NCI-H2196 (cell line): ENCODE measurements around the gene HEXD.
"Not testable (repeated sequence)": the region's sequence is repeated elsewhere in the genome, so short reads cannot be mapped to it uniquely, and the experiment has no call there.

Experiments used
- DNase-seq: peaks from one replicate; lab custom pipeline; 2025; ENCODE audit not compliant: unreplicated experiment; lab: John Stamatoyannopoulos, UW

The HEXD gene

DNA sequence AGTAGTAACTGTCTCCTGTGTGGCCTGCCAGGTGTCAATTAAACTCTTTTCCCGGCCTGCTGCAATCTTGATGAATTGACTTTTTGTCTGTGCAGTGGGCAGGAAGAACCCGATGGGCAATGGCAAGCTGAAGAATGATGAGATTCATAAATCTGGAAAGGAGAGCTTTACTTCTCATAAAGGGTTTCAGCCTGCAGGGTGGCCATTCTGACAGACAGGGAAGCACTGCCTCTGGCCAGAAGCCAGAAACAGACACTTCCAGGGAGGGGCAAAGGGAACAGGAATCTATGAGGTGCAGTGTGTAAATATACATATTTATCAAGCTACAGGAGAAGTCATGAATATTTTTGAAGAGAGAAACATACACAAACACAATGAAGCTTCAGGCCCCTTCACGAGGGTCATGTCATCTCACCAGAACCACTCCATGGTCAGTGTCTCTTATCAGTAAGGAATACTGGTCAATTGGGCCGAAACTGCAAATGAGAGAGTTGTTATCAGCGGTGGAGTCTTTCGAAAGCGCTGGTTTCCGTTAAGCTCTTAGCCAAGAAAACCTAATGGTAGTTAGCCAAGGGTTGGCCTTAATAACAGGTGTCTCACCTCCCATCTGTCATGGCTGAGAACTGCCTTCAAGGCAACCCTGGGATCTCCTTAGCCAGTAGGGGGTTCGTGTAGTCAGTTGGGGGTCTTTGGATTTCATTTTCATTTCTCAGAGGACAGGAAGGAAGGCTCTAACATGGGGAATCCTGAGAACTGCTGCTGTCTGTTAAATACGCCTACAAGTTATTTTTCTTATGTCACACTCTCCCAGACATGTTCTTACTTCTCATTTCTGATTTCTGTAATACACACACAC, 39.2 kb downstream of the HEXD start:
- peak; percentile 45 for DNase-seq

DNA sequence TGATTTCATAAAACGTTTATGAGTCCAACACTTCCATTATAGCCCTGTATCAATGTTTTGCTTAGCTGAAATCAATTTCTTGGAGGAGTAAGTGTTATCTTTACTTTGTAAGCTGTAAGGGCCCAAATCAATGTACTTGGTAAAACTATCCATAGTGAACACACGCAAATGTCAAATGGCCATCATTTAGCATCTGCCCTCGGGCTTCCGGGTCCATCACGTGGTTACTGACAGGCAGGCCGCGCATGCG, 39.7 kb downstream of the HEXD start:
- no peak for DNase-seq

DNA sequence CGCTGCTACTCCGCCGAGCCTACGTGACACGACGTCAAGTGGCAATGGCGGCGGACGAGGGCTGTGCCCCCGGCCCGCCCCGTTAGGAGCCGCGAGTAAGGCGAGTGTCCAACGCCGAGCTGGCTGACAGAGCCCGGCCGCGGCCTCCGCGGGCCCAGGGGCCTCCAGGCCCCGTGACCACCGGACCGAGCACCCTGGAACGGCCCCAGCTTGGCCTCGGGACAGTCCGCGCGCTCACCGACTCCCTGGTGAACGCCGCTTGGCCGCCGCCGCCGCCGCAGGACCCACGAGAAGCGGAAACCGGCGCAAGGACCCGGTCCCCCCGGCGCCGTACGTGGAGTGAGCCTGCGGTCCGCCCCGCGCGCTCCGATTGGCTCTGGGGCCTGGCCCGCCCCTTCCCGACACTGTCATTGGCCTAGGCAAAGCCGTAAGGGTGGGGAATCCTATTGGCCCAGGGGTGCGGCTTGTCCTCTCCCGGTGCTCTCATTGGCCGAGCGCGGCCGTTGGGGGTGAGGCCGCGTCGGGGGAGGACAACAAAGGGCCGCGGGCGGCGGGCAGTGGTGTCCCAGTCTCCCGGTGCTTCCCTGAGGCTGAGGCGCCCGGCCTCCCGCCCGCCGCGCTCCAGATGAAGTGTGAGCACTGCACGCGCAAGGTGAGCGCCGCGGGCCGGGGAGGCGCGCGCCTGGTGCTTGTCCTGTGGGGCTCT, 40.2 kb downstream of the HEXD start, which contains the start of gene NARF:
Gene NARF (plus strand): TSS at position 563 of the 706 bp plus-strand sequence. CDS start 63 bp downstream, at position 626.
- DNase-seq: peak; percentile 100

DNA sequence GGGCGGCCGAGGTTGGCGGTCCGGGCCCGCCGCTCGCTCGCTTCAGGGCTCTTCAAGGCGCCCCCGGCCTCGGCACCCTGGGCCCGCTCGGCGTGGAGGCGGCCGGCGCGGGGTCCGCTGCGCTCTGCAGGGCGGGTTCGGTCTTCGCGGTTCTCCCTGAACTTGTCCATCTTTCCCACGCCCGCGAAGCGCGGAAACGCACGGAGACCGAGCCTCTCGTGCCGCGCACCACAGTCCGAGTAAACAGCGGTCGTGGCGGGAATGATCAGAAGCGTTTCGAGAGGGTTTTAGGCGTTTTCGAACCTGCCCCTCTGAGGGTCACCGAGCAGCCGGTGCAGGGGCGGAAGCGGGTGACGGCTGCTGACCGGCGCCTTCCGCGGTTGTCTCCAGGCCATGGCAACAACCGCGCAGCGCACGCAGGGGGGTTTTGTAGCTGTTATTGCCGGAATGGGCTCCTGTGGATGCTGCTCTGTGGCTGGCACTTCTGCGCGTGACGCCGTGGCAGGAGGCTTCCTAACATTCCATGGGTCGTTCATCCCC, 40.8 kb downstream of the HEXD start:
- no peak for DNase-seq

DNA sequence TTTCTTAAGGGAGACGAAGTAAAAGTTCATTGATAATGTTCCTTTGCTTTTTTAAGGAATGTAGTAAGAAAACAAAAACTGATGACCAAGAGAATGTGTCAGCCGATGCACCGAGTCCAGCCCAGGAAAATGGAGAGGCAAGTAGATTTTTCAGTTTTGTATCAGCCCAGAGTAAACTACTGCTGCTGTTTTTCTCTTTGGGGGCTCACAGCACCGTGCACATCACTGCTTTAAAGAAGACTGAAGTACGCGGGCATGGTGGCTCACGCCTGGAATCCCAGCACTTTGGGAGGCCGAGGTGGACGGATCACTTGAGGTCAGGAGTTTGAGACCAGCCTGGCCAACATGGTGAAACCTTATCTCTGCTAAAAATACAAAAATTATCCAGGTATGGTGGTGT, 41.8 kb downstream of the HEXD start:
- not testable (repeated sequence) for DNase-seq

DNA sequence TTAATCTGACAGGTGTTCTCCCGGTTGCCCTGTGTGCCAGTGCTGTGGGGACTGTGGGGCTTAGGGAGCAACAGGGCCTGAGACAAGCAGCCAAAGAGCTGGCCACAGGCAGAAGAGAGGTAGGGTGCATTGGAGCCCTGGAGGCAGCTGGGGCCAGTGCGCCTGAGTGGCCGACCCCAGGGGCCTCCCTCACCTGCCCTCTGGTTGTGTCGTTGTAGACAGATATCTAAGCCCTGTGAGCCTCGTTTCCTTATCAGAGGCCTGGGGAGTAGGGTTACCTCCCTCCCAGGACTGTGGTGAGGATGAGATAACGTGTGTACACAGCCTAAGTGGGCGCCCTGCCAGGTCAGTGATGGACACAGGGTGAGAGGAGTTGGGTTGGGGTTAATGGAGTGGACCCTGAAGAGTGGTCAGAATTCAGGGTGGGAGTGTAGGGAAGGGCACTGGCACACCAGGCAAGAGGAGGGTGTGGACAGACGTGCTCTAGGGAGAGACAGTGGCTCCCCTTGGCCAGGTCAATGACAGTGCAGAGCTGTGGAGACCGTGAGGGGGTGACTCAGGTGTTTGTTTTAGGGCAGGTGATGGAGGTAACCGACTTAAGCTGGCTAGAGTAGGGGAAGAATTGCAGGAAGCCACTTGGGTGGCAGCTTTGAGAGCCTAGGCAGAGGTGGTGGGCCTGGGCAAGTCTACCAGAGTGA, 43.8 kb downstream of the HEXD start:
- DNase-seq: peak; percentile 99

DNA sequence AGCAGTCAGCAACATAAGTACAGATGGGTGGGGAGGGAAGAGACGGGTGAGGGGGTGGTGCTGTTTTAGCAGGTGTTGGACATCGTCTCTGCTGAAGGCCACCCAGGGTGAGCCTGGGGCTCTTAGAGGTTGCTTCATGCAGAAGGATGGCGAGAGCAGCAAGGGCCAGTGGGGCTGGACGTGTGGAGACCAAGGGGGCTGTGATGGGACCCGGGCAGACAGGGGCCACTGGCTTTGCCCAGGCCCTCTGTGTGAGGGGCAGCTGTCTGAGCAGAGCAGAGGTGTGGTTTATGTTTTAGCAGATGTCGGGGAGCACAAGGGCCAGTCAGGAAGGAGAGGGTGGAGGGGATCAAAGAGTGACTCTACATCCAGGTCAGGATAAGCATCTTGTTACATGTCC, 45.2 kb downstream of the HEXD start:
- DNase-seq: no peak

DNA sequence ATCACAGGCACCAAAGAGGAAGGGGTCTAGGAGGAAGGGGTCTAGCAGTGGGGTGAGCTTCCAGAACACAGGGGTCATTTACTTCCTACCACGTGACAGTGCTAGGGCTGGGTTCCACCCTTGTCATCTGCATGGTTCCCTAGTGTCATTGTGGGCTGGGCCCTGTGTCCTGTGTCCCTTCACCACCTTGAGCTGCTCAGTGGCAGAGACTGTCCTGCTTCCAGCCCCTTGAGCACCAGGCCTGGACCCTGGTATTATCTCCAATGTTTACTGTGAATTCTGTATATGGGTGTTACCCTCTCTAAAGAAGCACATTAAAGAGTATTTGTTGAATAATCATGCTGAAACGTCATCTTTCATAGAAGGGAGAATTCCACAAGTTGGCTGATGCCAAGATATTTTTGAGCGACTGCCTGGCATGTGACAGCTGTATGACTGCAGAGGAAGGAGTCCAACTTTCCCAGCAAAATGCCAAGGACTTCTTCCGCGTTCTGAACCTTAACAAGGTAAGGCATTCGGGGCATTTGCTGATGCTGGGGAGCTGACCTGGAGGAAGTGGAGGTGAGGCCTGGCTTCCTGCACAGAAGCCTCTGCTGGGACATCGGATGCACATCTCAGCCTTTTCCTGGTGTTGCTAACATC, 45.9 kb downstream of the HEXD start:
- DNase-seq: no peak

DNA sequence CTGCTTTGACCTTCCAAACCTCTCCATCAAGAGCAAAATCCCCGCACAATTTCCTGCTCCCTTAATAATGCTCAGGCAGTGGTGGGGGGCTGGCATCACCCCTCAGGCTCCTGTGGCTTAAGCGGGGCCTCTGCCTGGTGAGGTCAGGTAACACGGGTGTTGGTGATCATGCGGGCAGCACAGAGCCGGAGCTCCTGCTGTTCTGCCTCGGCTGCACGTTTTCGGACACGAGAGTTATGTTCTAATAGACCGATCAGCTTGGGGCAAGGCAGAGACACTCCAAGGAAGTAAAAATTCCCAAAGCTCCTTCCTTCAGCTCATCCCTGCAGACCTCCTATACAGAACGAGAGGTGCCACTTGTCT, 46.4 kb downstream of the HEXD start:
- no peak for DNase-seq

DNA sequence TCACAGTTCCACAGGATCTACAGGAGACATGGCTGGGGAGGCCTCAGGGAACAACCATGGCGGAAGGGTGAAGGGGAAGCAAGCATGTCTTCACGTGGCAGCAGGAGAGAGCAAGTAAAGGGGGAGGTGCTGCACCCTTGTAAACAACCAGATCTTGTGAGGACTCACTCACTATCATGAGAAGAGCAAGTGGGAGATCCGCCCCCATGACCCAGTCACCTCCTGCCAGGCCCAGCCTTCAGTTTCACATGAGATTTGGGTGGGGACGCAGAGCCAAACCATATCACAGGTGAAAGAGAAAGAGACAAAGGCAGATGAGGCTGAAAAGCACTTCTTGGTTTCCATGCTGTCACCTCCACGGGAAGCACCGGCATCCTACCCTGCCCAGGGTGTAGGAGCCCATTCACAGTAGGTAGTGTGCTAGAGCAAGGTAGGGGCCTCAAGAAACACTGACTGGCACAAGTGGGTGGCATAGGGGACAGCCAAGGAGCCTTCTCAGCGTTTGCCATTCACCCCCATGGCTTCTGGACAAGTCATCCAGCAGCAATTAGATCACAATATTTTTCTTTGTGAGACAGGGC, 47.0 kb downstream of the HEXD start:
- no peak for DNase-seq

DNA sequence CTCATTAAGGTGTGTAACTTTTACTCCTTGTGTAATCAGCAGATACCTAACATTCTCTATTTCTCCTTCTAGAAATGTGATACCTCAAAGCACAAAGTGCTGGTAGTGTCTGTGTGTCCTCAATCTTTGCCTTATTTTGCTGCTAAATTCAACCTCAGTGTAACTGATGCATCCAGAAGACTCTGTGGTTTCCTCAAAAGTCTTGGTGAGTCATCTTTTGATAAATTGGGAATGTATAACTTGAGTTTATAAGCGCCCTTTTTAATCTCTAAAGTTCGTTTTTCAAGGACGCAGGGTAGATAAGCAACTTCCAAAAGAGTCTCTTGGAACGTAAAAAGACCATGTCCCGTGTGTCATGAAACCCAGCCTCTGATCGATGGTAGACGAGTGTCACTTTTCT, 50.5 kb downstream of the HEXD start:
- DNase-seq: no peak

DNA sequence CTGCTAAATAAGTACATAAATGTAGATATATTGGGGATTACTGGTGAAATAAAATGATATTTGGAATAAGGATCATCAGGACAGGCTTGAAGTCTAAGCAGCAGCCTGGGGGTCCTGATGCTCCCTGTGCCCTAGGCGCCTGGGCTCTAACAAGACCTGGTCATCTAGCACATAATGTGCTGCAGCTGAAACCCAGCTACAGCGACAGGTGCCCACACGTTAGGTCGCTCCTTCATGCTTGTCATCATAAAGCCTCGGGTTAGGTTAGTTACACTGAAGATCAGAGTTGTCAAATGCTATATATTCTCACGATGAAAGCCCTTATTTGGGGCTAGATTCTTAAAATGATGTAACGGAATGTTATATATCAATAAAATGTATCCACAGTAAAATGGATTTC, 51.9 kb downstream of the HEXD start:
- DNase-seq: no peak

DNA sequence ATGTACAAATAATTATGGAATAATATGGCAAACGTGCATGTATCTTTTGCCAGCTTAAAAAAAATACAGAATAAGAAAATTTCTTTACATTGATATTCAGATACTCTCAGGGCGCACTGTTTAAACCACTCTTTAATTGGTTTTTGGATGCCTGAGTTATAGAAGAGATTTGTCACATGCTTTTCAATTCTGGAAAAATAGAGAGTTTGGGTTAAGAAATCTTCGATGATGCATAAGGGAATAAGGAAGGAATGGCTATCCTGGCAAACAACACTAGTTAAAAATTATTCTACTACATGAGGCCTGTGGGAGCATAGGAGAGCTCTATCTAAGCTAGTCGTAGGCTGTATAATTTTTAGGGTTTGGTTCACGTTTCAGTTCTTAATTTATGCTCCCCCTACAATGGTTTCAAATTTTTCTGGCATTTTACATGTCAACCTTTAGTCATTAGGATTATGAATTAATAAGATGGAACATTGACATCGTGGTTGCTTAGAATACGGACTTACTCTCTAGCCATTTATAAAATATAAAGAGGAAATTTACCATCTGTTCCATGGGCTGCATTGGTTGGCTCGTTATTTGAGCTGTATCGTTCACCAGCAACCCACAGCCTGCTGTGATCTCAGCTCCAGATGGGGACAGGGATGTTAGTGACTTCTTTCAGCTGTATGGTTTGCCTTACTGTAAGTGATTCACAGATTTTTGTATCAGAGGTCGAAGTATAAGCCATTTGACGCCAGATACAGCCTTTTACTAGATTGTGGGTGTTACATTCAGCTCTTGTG, 56.3 kb downstream of the HEXD start:
- DNase-seq: no peak

DNA sequence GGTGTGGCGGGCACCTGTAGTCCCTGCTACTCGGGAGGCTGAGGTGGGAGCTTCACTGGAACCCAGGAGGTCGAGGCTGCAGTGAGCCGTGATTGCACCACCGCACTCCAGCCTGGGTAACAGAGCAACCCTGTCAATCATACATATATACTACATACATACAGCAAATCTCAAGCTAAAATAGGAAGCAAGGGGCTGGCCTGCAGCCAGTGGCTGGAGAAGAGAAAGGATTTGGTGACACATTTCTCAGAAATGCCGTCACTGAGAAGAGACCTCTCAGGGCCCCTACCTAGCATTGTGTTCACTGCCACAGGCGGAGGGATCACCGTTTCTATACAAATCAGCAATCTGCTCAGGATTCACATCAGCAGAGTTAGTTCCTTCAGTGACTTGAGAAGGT, 57.3 kb downstream of the HEXD start:
- no peak for DNase-seq

DNA sequence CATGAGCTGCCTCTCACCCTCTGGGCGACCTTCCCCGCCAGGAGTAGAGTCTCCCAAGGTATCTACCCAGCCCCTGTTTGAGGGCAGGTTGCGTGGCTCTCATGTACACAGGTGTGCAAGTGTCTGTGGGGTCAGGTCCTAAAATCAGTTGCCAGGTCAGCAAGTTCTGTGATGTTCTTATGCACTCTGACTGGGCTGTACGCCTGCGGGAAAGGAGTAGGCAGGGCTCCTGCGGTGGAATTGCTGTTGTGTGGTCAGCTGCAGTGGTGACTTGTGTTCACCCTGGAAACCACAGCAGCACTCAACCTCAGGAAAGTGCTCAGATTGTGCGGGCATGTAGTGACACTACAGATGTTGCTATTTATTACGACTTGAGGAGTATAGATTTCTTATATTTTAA, 59.8 kb downstream of the HEXD start:
- DNase-seq: no peak

DNA sequence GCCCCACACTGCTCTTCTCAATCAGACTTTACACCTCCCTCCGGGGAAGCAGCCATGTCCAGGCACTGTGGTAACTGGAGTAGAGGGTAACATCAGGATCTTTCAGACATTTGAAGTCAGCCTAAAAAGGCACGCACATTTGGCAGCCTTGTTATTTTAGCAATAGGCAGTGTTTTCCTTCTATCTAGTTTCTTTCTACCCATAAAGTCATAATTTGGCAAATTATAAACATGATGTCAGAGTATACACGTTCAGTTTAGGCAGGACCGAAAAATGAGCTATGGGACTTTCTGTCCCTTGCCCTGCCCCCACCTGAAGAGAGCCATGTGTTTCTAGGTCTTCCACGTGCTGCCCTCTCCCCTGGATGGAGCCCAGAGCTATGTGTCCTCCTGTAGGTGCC, 61.5 kb downstream of the HEXD start:
- DNase-seq: no peak

DNA sequence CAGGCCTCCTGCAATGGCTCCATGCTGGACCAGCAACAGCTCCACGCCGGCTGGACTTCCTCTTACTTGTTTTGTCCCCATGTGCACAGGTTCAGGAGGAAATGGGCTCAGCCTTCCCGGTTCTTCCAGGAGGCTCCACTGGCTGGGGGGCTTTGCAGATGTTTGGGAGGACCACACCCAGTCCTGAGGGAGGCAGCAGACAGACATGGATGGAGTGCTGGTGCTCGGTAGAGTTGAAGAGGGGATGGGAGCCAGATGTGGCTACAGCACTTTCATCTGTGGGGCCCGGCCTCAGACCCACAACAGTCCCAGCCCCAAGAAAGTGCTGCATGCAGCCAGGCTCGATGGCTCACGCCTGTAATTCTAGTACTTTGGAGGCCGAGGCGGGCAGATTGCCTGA, 62.2 kb downstream of the HEXD start:
- no peak for DNase-seq

DNA sequence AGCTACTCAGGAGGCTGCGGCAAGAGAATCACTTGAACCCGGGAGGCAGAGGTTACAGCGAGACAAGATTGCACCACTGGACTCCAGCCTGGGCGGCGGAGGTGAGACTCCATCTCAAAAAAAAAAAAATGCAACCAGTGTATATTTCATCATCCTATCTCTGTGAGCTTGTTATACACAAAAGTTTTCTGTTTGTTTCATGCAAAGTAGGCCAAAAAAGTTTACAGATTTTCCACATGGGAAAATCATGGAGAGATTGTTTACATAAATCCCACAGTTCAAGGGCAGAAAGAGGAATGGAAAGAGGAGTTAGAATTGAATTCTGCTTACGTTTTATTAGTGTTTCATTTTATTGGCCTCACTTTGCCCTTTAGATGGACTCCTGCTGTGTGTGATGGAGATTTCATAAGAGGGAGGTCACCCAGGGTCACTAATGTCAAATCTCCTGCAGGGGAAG, 65.1 kb downstream of the HEXD start:
- DNase-seq: no peak

DNA sequence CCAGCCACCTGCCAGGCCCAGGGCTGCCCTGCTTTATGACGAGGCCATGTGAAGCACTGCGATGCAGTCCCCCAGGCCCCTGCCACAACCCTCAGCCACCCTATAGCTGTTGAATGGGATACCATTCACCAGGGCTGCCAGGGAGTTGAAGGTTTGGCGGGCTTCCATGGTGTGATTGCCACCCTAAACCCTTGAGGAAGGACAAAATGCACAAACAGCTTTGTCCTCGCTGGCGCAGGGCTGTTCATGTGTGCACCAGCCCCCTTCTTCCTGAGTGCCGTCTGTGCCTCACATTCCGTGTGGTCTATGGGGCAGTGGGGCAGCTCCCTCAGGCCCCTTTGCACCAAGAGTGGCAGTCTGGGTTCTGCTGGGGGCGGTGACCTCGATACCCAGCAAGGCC, 65.7 kb downstream of the HEXD start:
- DNase-seq: no peak
